ENCODE data around the gene ZNF787. TPM values are rescaled to one million over a fixed set of nuclear protein-coding genes. Genes with fewer than 3 reads are reported as not detected.

Gene ZNF787
- polyA plus RNA-seq, 1 of the 3 experiments (the other 2 are of a cell fraction): 16.0 TPM

DNA sequence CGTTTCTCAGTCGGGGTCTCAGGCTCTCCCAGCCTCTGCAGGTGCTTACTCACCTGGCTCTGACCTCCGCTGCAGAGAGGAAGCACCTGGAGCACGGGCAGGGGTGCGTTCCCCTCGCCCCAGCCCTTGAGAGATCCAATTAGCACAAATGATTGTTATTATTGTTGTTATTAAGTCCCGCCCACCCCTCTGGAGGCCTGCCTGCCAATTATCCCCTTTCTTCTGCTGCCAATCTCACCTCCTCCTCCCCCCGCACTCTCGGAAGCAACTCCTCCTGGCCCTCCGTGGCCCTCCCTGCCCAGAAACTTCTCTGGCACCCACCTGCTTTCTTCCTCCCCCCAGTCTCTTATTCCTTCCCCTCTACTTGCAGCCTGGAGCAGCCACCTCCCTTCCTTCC lies 8.8 kb downstream of the ZNF787 start (continued):
- TF ChIP-seq, protein P1, sequence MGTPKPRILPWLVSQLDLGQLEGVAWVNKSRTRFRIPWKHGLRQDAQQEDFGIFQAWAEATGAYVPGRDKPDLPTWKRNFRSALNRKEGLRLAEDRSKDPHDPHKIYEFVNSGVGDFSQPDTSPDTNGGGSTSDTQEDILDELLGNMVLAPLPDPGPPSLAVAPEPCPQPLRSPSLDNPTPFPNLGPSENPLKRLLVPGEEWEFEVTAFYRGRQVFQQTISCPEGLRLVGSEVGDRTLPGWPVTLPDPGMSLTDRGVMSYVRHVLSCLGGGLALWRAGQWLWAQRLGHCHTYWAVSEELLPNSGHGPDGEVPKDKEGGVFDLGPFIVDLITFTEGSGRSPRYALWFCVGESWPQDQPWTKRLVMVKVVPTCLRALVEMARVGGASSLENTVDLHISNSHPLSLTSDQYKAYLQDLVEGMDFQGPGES (IDR thresholded peaks at IDR 0.05; ENCODE audit: low read depth, low read length): no peak
- TF ChIP-seq EZH2phosphoT487 (IDR thresholded peaks at IDR 0.05; ENCODE audit: borderline replicate concordance, low read depth): no peak
- TF ChIP-seq ELF1 (IDR thresholded peaks at IDR 0.05): no peak

GRCh38 chr19:56111601-56112312 lies 9.3 kb downstream of the ZNF787 start:
- peaks cover 95% of the 10 kb centered on the region for H3K79me2 ChIP-seq (ENCODE audit: insufficient read depth)
- peaks cover 98% of the 10 kb centered on the region for H4K20me1 ChIP-seq (ENCODE audit: insufficient read depth)
- H3K9me3 ChIP-seq: no peaks in the 10 kb centered on the region
- ChIA-PET CTCF (interaction anchor here (1.0 to 2.4 kb wide), 3 partner anchors 31 to 60 kb away, joined by 3 to 6 read pairs (median 3); no protein-coding TSS in a partner anchor), POLR2A (no interaction called here)
- TF ChIP-seq SMC3 (IDR thresholded peaks at IDR 0.05; ENCODE audit: low read depth, low read length) (no peak), NRF1 (IDR thresholded peaks at IDR 0.05; ENCODE audit: low read depth, low read length) (no peak), CTCF (IDR thresholded peaks at IDR 0.05) (no peak), JUND (IDR thresholded peaks at IDR 0.05) (no peak), SIN3A (IDR thresholded peaks at IDR 0.05; ENCODE audit: borderline replicate concordance, low read depth, low read length) (no peak), FOSL2 (IDR thresholded peaks at IDR 0.05; ENCODE audit: borderline replicate concordance, low read depth) (no peak), TAF1 (IDR thresholded peaks at IDR 0.05; ENCODE audit: borderline replicate concordance, low read depth, low read length) (no peak), RCOR1 (IDR thresholded peaks at IDR 0.05; ENCODE audit: low read length) (no peak), EZH2phosphoT487 (IDR thresholded peaks at IDR 0.05; ENCODE audit: borderline replicate concordance, low read depth) (no peak), ELF1 (IDR thresholded peaks at IDR 0.05) (no peak)
- TF ChIP-seq, protein P2, sequence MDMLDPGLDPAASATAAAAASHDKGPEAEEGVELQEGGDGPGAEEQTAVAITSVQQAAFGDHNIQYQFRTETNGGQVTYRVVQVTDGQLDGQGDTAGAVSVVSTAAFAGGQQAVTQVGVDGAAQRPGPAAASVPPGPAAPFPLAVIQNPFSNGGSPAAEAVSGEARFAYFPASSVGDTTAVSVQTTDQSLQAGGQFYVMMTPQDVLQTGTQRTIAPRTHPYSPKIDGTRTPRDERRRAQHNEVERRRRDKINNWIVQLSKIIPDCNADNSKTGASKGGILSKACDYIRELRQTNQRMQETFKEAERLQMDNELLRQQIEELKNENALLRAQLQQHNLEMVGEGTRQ (IDR thresholded peaks at IDR 0.05; ENCODE audit: borderline replicate concordance, low read depth, low read length): no peak
- TF ChIP-seq, protein P3, sequence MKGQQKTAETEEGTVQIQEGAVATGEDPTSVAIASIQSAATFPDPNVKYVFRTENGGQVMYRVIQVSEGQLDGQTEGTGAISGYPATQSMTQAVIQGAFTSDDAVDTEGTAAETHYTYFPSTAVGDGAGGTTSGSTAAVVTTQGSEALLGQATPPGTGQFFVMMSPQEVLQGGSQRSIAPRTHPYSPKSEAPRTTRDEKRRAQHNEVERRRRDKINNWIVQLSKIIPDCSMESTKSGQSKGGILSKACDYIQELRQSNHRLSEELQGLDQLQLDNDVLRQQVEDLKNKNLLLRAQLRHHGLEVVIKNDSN (IDR thresholded peaks at IDR 0.05; ENCODE audit: borderline replicate concordance, low read depth): no peak
- TF ChIP-seq, protein P4, sequence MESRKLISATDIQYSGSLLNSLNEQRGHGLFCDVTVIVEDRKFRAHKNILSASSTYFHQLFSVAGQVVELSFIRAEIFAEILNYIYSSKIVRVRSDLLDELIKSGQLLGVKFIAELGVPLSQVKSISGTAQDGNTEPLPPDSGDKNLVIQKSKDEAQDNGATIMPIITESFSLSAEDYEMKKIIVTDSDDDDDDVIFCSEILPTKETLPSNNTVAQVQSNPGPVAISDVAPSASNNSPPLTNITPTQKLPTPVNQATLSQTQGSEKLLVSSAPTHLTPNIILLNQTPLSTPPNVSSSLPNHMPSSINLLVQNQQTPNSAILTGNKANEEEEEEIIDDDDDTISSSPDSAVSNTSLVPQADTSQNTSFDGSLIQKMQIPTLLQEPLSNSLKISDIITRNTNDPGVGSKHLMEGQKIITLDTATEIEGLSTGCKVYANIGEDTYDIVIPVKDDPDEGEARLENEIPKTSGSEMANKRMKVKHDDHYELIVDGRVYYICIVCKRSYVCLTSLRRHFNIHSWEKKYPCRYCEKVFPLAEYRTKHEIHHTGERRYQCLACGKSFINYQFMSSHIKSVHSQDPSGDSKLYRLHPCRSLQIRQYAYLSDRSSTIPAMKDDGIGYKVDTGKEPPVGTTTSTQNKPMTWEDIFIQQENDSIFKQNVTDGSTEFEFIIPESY (IDR thresholded peaks at IDR 0.05; ENCODE audit: borderline replicate concordance, low read depth): no peak
- TF ChIP-seq, protein P5, sequence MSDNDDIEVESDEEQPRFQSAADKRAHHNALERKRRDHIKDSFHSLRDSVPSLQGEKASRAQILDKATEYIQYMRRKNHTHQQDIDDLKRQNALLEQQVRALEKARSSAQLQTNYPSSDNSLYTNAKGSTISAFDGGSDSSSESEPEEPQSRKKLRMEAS (IDR thresholded peaks at IDR 0.05; ENCODE audit: low read depth): no peak
- TF ChIP-seq, protein P1 (IDR thresholded peaks at IDR 0.05; ENCODE audit: low read depth, low read length): no peak
- H3K36me3 ChIP-seq (replicated peaks in 1 of 2; ENCODE audit: control insufficient read depth in 1 of 2, insufficient read depth in 2 of 2, low read length in 1 of 2): peaks cover 0 to 3% of the 10 kb centered on the region in 2 experiments
- no peaks in the 10 kb centered on the region for H3K27me3 ChIP-seq (ENCODE audit: insufficient read depth)
- peaks cover 5 to 33% of the 10 kb centered on the region in 2 experiments; a peak in 2 of 4 replicates for H3K4me1 ChIP-seq (ENCODE audit: control insufficient read depth in 1 of 2, insufficient read depth in 2 of 2, low read depth in 1 of 2, low read length in 1 of 2)
- no peak overlapping the region for H3K4me3 ChIP-seq (ENCODE audit: low read depth in 2 of 2, low read length in 1 of 2)
- no peak overlapping the region for H3K4me2 ChIP-seq
- DNase-seq: peak; percentile 33
- H3K9ac ChIP-seq: no peak overlapping the region
- no peaks in the 10 kb centered on the region for H3K9me2 ChIP-seq
- no peak overlapping the region; a peak in 1 of 4 replicates for H3K27ac ChIP-seq (ENCODE audit: low read depth in 2 of 2, low read length in 1 of 2)
- H2AFZ ChIP-seq (ENCODE audit: low read depth): no peak overlapping the region
- no peaks in the 10 kb centered on the region for H3F3A ChIP-seq (replicated peaks; ENCODE audit: insufficient read depth)
- 82% methylated on average over 11 of the region's 24 CpGs for WGBS (ENCODE audit: low lambda C conversion rate)

Data from SK-N-SH (cell line).